GM18511 (cell line): ENCODE data around the gene CS.
"Not testable (repeated sequence)": the region's sequence is repeated elsewhere in the genome, so short reads cannot be mapped to it uniquely, and the experiment has no call there.

ENCODE experiments used
- ATAC-seq: cut with Tn5 transposase; IDR thresholded peaks from one replicate; pipeline ENCODE4 v1.9.1; 2021; ENCODE audit warnings: mild to moderate bottlenecking, moderate library complexity; ENCODE audit not compliant: unreplicated experiment

The CS gene

GRCh38 chr12:56282579-56282978 lies 17.6 kb downstream of the CS start:
- no peak for ATAC-seq

GRCh38 chr12:56282030-56282429 lies 18.1 kb downstream of the CS start:
- ATAC-seq = no peak

GRCh38 chr12:56280849-56281248 lies 19.3 kb downstream of the CS start:
- no peak for ATAC-seq

GRCh38 chr12:56278905-56279304 lies 21.2 kb downstream of the CS start:
- no peak for ATAC-seq

- ATAC-seq = no peak
Measured at GRCh38 chr12:56274299-56274698, 25.8 kb downstream of the CS start.

- ATAC-seq = not testable (repeated sequence)
Measured at GRCh38 chr12:56272468-56272867, 27.7 kb downstream of the CS start.

- ATAC-seq = no peak
Measured at GRCh38 chr12:56271031-56271430, 29.1 kb downstream of the CS start.

GRCh38 chr12:56267443-56268071 lies 32.6 kb downstream of the CS start:
- ATAC-seq = peak; percentile 28

- peak; percentile 92 for ATAC-seq
Measured at GRCh38 chr12:56266693-56267442, 33.3 kb downstream of the CS start, which contains the start of gene COQ10A. Gene COQ10A (plus strand): TSS chr12:56266942. CDS start chr12:56267119, 177 bp downstream.

- ATAC-seq = not testable (repeated sequence)
Measured at GRCh38 chr12:56266068-56266692, 34.0 kb downstream of the CS start.

GRCh38 chr12:56262955-56263354 lies 37.2 kb downstream of the CS start:
- not testable (repeated sequence) for ATAC-seq

GRCh38 chr12:56261503-56262232 lies 38.5 kb downstream of the CS start:
- ATAC-seq = no peak

- no peak for ATAC-seq
Measured at GRCh38 chr12:56260921-56261320, 39.2 kb downstream of the CS start.

GRCh38 chr12:56260380-56260779 lies 39.8 kb downstream of the CS start:
- ATAC-seq = no peak

- no peak for ATAC-seq
Measured at GRCh38 chr12:56258820-56259183, 41.3 kb downstream of the CS start.

GRCh38 chr12:56258068-56258819 lies 41.9 kb downstream of the CS start, which contains the start of gene ANKRD52:
Gene ANKRD52 (minus strand): TSS chr12:56258384. CDS start chr12:56258269, 115 bp downstream.
- ATAC-seq = peak; percentile 92

- peak; percentile 27 for ATAC-seq
Measured at GRCh38 chr12:56257491-56258067, 42.6 kb downstream of the CS start.

- no peak for ATAC-seq
Measured at GRCh38 chr12:56257071-56257470, 43.1 kb downstream of the CS start.

- no peak for ATAC-seq
Measured at GRCh38 chr12:56256326-56256960, 43.7 kb downstream of the CS start.

- no peak for ATAC-seq
Measured at GRCh38 chr12:56255671-56256070, 44.5 kb downstream of the CS start.
